HG03342 (cell line): ENCODE results near the gene SEMG2.

Experiments used
- ATAC-seq: cut with Tn5 transposase; IDR thresholded peaks from one replicate; pipeline ENCODE4 v1.9.1; 2021; ENCODE audit warnings: mild to moderate bottlenecking, moderate library complexity; ENCODE audit not compliant: unreplicated experiment

SEMG2 gene

GRCh38 chr20:45226287-45226686, 5.1 kb downstream of the SEMG2 start:
- ATAC-seq, result no peak

GRCh38 chr20:45229264-45230056, 8.3 kb downstream of the SEMG2 start:
- ATAC-seq, result no peak

- no peak for ATAC-seq
Observed at GRCh38 chr20:45230631-45231030, 9.5 kb downstream of the SEMG2 start.

GRCh38 chr20:45235995-45236394, 14.8 kb downstream of the SEMG2 start:
- ATAC-seq, result no peak

GRCh38 chr20:45238139-45238538, 17.0 kb downstream of the SEMG2 start:
- no peak for ATAC-seq

GRCh38 chr20:45246109-45246508, 24.9 kb downstream of the SEMG2 start:
- ATAC-seq, result no peak

GRCh38 chr20:45247865-45248264, 26.7 kb downstream of the SEMG2 start:
- ATAC-seq, result no peak

GRCh38 chr20:45248609-45249008, 27.4 kb downstream of the SEMG2 start:
- no peak for ATAC-seq

- no peak for ATAC-seq
Observed at GRCh38 chr20:45251884-45252560, 30.8 kb downstream of the SEMG2 start.

- no peak for ATAC-seq
Observed at GRCh38 chr20:45253261-45253660, 32.1 kb downstream of the SEMG2 start.

GRCh38 chr20:45254383-45255262, 33.5 kb downstream of the SEMG2 start, which contains the start of gene SLPI:
Gene SLPI (minus strand): TSS chr20:45254564. CDS start chr20:45254543, 21 bp downstream.
- ATAC-seq, result no peak

GRCh38 chr20:45257161-45257560, 36.0 kb downstream of the SEMG2 start:
- no peak for ATAC-seq

GRCh38 chr20:45257711-45258110, 36.5 kb downstream of the SEMG2 start:
- ATAC-seq, result no peak

GRCh38 chr20:45258259-45258658, 37.1 kb downstream of the SEMG2 start:
- ATAC-seq, result no peak

- no peak for ATAC-seq
Observed at GRCh38 chr20:45258664-45259063, 37.5 kb downstream of the SEMG2 start.

GRCh38 chr20:45263556-45264266, 42.5 kb downstream of the SEMG2 start:
- no peak for ATAC-seq

- ATAC-seq, result no peak
Observed at GRCh38 chr20:45266977-45267376, 45.8 kb downstream of the SEMG2 start.

GRCh38 chr20:45268531-45268930, 47.4 kb downstream of the SEMG2 start:
- ATAC-seq, result no peak

- no peak for ATAC-seq
Observed at GRCh38 chr20:45269056-45269455, 47.9 kb downstream of the SEMG2 start.

- ATAC-seq, result no peak
Observed at GRCh38 chr20:45269754-45270270, 48.6 kb downstream of the SEMG2 start.
